T-helper 22 cell (primary cell): ENCODE data around the gene CACNA1D.

Experiments
- DNase-seq: peaks from one replicate; pipeline ENCODE4 v3.0.0-alpha.2; 2020; ENCODE audit warnings: low read depth

Gene CACNA1D

GRCh38 chr3:53691349-53691748, 196.9 kb downstream of the CACNA1D start:
- no peak for DNase-seq

- DNase-seq, result no peak
Measured at GRCh38 chr3:53691885-53692284, 197.5 kb downstream of the CACNA1D start.

- no peak for DNase-seq
Measured at GRCh38 chr3:53693451-53693850, 199.0 kb downstream of the CACNA1D start.

- DNase-seq, result no peak
Measured at GRCh38 chr3:53694046-53694445, 199.6 kb downstream of the CACNA1D start.

- DNase-seq, result no peak
Measured at GRCh38 chr3:53694666-53695323, 200.4 kb downstream of the CACNA1D start.

GRCh38 chr3:53695324-53695690, 200.9 kb downstream of the CACNA1D start:
- DNase-seq, result no peak

GRCh38 chr3:53696401-53697172, 202.2 kb downstream of the CACNA1D start:
- no peak for DNase-seq

GRCh38 chr3:53700441-53700840, 206.0 kb downstream of the CACNA1D start:
- no peak for DNase-seq

- DNase-seq, result no peak
Measured at GRCh38 chr3:53702776-53703530, 208.5 kb downstream of the CACNA1D start.

GRCh38 chr3:53703630-53704362, 209.4 kb downstream of the CACNA1D start:
- no peak for DNase-seq

- no peak for DNase-seq
Measured at GRCh38 chr3:53704363-53704725, 209.9 kb downstream of the CACNA1D start.

GRCh38 chr3:53705024-53705745, 210.8 kb downstream of the CACNA1D start:
- DNase-seq, result no peak

- no peak for DNase-seq
Measured at GRCh38 chr3:53705774-53706173, 211.4 kb downstream of the CACNA1D start.

- no peak for DNase-seq
Measured at GRCh38 chr3:53707222-53707621, 212.8 kb downstream of the CACNA1D start.

- DNase-seq, result no peak
Measured at GRCh38 chr3:53708001-53708621, 213.7 kb downstream of the CACNA1D start.

- no peak for DNase-seq
Measured at GRCh38 chr3:53709256-53709655, 214.8 kb downstream of the CACNA1D start.

GRCh38 chr3:53709860-53710674, 215.7 kb downstream of the CACNA1D start:
- DNase-seq, result no peak

- DNase-seq, result no peak
Measured at GRCh38 chr3:53711387-53711786, 217.0 kb downstream of the CACNA1D start.

- DNase-seq, result no peak
Measured at GRCh38 chr3:53712817-53713388, 218.5 kb downstream of the CACNA1D start.

- DNase-seq, result no peak
Measured at GRCh38 chr3:53713626-53714025, 219.2 kb downstream of the CACNA1D start.
